Vagina (tissue), 2 donors: ENCODE measurements around the gene ARID1B.

Experiments used
- POLR2A ChIP-seq, 2 donors: fragments of 450-650 bp; IDR thresholded peaks; one replicate each; pipeline ENCODE4 v1.6.1; 2017; ENCODE audit warnings: antibody characterized with exemption in 2 of 2, mild to moderate bottlenecking in 2 of 2, moderate library complexity in 2 of 2
- TF ChIP-seq, protein P1 (sequence below), 3 experiments: fragments of 450-650 bp in 2 of 3; fragments of 200-600 bp in 1 of 3; sonication (generic) in 1 of 3; IDR thresholded peaks; one replicate each; pipeline ENCODE4 v1.5.1; 2017 to 2019; ENCODE audit warnings: antibody characterized with exemption in 3 of 3, mild to moderate bottlenecking in 2 of 3, moderate library complexity in 2 of 3

DNA sequence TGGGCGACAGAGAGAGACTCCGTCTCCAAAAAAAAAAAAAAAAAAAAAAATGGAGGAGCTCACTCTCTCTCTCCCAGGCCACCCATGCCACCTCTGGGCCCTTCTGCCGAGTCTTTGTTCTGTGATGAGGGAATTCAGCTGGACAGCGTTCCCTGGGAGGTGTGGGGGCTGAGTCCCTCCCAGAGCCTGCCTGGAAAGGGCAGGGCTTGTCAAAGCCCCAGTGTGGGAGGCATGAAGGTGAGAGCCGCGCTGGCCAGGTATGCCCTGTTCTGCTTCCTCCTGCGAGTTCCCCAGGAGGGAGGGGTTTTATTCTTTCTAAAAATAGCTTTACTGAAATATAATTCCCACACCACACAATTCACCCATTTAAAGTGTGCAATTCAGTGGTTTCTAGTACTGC, 476.5 kb downstream of the ARID1B start:
- TF ChIP-seq, protein P1, sequence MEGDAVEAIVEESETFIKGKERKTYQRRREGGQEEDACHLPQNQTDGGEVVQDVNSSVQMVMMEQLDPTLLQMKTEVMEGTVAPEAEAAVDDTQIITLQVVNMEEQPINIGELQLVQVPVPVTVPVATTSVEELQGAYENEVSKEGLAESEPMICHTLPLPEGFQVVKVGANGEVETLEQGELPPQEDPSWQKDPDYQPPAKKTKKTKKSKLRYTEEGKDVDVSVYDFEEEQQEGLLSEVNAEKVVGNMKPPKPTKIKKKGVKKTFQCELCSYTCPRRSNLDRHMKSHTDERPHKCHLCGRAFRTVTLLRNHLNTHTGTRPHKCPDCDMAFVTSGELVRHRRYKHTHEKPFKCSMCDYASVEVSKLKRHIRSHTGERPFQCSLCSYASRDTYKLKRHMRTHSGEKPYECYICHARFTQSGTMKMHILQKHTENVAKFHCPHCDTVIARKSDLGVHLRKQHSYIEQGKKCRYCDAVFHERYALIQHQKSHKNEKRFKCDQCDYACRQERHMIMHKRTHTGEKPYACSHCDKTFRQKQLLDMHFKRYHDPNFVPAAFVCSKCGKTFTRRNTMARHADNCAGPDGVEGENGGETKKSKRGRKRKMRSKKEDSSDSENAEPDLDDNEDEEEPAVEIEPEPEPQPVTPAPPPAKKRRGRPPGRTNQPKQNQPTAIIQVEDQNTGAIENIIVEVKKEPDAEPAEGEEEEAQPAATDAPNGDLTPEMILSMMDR (IDR thresholded peaks at IDR 0.05), result no peak
- TF ChIP-seq POLR2A (IDR thresholded peaks at IDR 0.05), result no peak
